Esophagus muscularis mucosa (tissue), 4 donors: ENCODE data around the gene MASP1. TPM values are rescaled to one million over a fixed set of nuclear protein-coding genes. Genes with fewer than 3 reads are reported as not detected.

ENCODE experiments used
- DNase-seq: peaks from one replicate; pipeline ENCODE4 v3.0.0-alpha.2; 2017; ENCODE audit errors: extremely low spot score
- H3K27ac ChIP-seq, 4 donors: fragments of 200-600 bp; sonication (generic); replicated peaks in 1 of 4; 1 replicate in 3 of 4; 2 replicates in 1 of 4; pipeline ENCODE4 v1.5.1; 2016 to 2019; ENCODE audit warnings: mild to moderate bottlenecking in 1 of 4
- H3K27me3 ChIP-seq, 4 donors: fragments of 200-600 bp; sonication (generic); one replicate each; pipeline versions ENCODE4 v1.5.1 to v1.6.0; 2016 to 2019
- H3K36me3 ChIP-seq, 4 donors: fragments of 200-600 bp; sonication (generic); one replicate each; pipeline ENCODE4 v1.5.1; 2016 to 2019
- H3K4me1 ChIP-seq, 4 donors: fragments of 200-600 bp; sonication (generic); one replicate each; pipeline ENCODE4 v1.5.1; 2016 to 2019
- H3K4me3 ChIP-seq, 4 donors: fragments of 200-600 bp; sonication (generic); 1 replicate in 2 of 4; 2 replicates in 2 of 4; pipeline ENCODE4 v1.5.1; 2016 to 2019; ENCODE audit warnings: mild to moderate bottlenecking in 4 of 4, moderate library complexity in 1 of 4
- H3K9me3 ChIP-seq, 4 donors: fragments of 200-600 bp; sonication (generic); 1 replicate in 3 of 4; 2 replicates in 1 of 4; pipeline ENCODE4 v1.5.1; 2016 to 2019
- CTCF ChIP-seq, 3 experiments: fragments of 200-600 bp in 2 of 3; fragments of 450-650 bp in 1 of 3; sonication (generic) in 2 of 3; IDR thresholded peaks; one replicate each; pipeline ENCODE4 v1.5.1; 2017 to 2019; ENCODE audit warnings: antibody characterized with exemption in 3 of 3, mild to moderate bottlenecking in 2 of 3, moderate library complexity in 1 of 3
- EP300 ChIP-seq: sonication (generic); formaldehyde crosslinking; IDR thresholded peaks from one replicate; pipeline ENCODE4 v1.6.1; 2017; ENCODE audit warnings: antibody characterized with exemption
- POLR2A ChIP-seq: fragments of 450-650 bp; IDR thresholded peaks from one replicate; pipeline ENCODE4 v1.6.1; 2017; ENCODE audit warnings: antibody characterized with exemption, moderate library complexity, mild to moderate bottlenecking, low read depth
- POLR2AphosphoS5 ChIP-seq, 2 donors: sonication (generic); formaldehyde crosslinking; IDR thresholded peaks; one replicate each; pipeline ENCODE4 v1.6.1; 2017; ENCODE audit warnings: antibody characterized with exemption in 2 of 2
- WGBS: methylation state at CpG from one replicate; pipeline ENCODE4 v1.1.5; 2018; 5-methylcytosine and 5-hydroxymethylcytosine counted together
- intact Hi-C: fragments of 100-400 bp; cut with DNase I; formaldehyde crosslinking; loops from one replicate; pipeline ENCODE4 v1.15.1; 2023
- total RNA-seq, 4 donors: library from RNA; depleted of rRNA; stranded (reverse); fragments of >200 nt; gene quantifications; one replicate each; pipeline versions ENCODE4 v1.1.0 to v1.2.1, GENCODE V29; 2016

Gene MASP1
- total RNA-seq, 4 donors from 2014 or later = 0.66 to 3.5 (median 2.1) TPM

GRCh38 chr3:187188931-187189330, 102.6 kb downstream of the MASP1 start:
- peaks cover 32 to 61% (median 44%) of the 10 kb centered on the region in 4 donors for H3K4me1 ChIP-seq
- WGBS = 33% methylated on average over 2 of the region's 2 CpGs
- no peaks in the 10 kb centered on the region for H3K27me3 ChIP-seq
- intact Hi-C loops = no loop called here
- H3K9me3 ChIP-seq = no peaks in the 10 kb centered on the region
- H3K27ac ChIP-seq = peak overlapping the region; percentile 30 to 87 (median 80)
- TF ChIP-seq POLR2AphosphoS5 (IDR thresholded peaks at IDR 0.05) (no peak), CTCF (IDR thresholded peaks at IDR 0.05) (no peak), EP300 (no peak), POLR2A (no peak)
- no peaks in the 10 kb centered on the region for H3K36me3 ChIP-seq
- no peak overlapping the region for H3K4me3 ChIP-seq
- DNase-seq = no peak

- WGBS = 42% methylated on average over 4 of the region's 5 CpGs
- H3K27me3 ChIP-seq = no peaks in the 10 kb centered on the region
- no peak for DNase-seq
- peaks cover 32 to 48% (median 40%) of the 10 kb centered on the region in 4 donors for H3K4me1 ChIP-seq
- no peaks in the 10 kb centered on the region for H3K36me3 ChIP-seq
- intact Hi-C loops = no loop called here
- H3K4me3 ChIP-seq = no peak overlapping the region
- TF ChIP-seq POLR2AphosphoS5 (IDR thresholded peaks at IDR 0.05) (peak; percentile 30 to 34), POLR2A (no peak), EP300 (no peak), CTCF (IDR thresholded peaks at IDR 0.05) (peak in 1 of 3 experiments; percentile 4)
- peak overlapping the region; percentile 78 to 87 (median 80) for H3K27ac ChIP-seq
- no peaks in the 10 kb centered on the region for H3K9me3 ChIP-seq
Observed at GRCh38 chr3:187186801-187187421, 104.6 kb downstream of the MASP1 start.

GRCh38 chr3:187186375-187186774, 105.2 kb downstream of the MASP1 start:
- no peak overlapping the region for H3K4me3 ChIP-seq
- intact Hi-C loops = no loop called here
- H3K27me3 ChIP-seq = no peaks in the 10 kb centered on the region
- no peaks in the 10 kb centered on the region for H3K36me3 ChIP-seq
- 39% methylated on average over 2 of the region's 2 CpGs for WGBS
- H3K4me1 ChIP-seq = peaks cover 32 to 48% (median 40%) of the 10 kb centered on the region in 4 donors
- TF ChIP-seq EP300 = no peak
- TF ChIP-seq CTCF (IDR thresholded peaks at IDR 0.05) = no peak
- no peak for TF ChIP-seq POLR2A
- TF ChIP-seq POLR2AphosphoS5 (IDR thresholded peaks at IDR 0.05) = no peak
- no peaks in the 10 kb centered on the region for H3K9me3 ChIP-seq
- peak overlapping the region; percentile 78 to 87 (median 80) for H3K27ac ChIP-seq
- DNase-seq = no peak

GRCh38 chr3:187185759-187186158, 105.8 kb downstream of the MASP1 start:
- WGBS = 86% methylated on average over 4 of the region's 4 CpGs
- no peaks in the 10 kb centered on the region for H3K36me3 ChIP-seq
- H3K4me3 ChIP-seq = no peak overlapping the region
- DNase-seq = no peak
- intact Hi-C loops = no loop called here
- peaks cover 32 to 48% (median 40%) of the 10 kb centered on the region in 4 donors for H3K4me1 ChIP-seq
- TF ChIP-seq POLR2AphosphoS5 (IDR thresholded peaks at IDR 0.05) (no peak), CTCF (IDR thresholded peaks at IDR 0.05) (no peak), POLR2A (no peak), EP300 (no peak)
- H3K27me3 ChIP-seq = no peaks in the 10 kb centered on the region
- no peaks in the 10 kb centered on the region for H3K9me3 ChIP-seq
- H3K27ac ChIP-seq = peak overlapping the region in 3 of 4 donors; percentile 78 to 87 (median 83)

Other genes starting within 250 kb of the MASP1 start
- gene RPL39L, start 152.2 kb downstream of the MASP1 start, total RNA-seq = 1 to 10 TPM; 3.6 to 9.1 (median 7.5) TPM
- gene RTP1, start 94.3 kb downstream of the MASP1 start, total RNA-seq = not detected
- 1 to 10 TPM in 1 of 4 donors, under 1 TPM in 3; 0.50 to 1.3 (median 0.77) TPM for gene RTP4, start 76.6 kb upstream of the MASP1 start, total RNA-seq